DMS 273 (cell line): Measurements from ENCODE around the gene ANKS1B.

Source experiments
- DNase-seq: peaks from one replicate; lab custom pipeline; 2025; ENCODE audit not compliant: unreplicated experiment; lab: John Stamatoyannopoulos, UW

ANKS1B gene

GRCh38 chr12:99223579-99223978, 761.2 kb downstream of the ANKS1B start:
- DNase-seq = no peak

GRCh38 chr12:99213047-99213446, 771.7 kb downstream of the ANKS1B start:
- DNase-seq = no peak

GRCh38 chr12:99212275-99212674, 772.5 kb downstream of the ANKS1B start:
- no peak for DNase-seq

GRCh38 chr12:99205111-99205510, 779.6 kb downstream of the ANKS1B start:
- DNase-seq = no peak

GRCh38 chr12:99201906-99202645, 782.7 kb downstream of the ANKS1B start:
- DNase-seq = no peak

DNA sequence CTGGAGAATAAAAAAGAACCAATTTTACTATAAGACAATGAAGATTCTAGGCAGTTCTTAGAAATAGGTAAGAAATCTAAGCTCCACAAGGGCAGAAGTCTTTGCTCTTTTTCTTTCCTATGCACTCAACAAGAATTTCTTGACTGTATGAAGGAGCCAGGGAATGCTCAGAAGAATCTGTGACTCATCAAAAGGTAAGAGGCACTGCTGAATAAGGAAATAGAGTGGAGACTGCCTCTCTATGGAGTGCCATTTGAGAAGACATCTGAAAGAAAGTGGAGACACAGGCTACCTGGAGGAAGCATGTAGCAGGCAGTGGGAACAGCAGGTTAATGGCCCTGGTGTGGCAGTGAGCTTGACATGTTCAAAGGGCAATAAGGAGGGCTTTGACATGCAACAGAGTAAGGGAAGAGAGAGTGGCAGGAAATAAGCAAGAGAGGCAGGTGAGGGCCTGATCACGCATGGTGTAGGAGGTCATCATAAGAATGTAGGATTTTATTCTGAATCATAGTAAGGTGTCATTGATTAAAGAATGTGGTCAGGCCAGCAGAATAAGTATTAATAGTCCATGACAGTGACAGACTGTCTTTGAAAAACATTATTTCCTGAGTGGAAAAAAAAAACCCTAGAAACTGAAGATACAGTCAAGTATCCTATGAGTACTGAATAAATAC, 783.9 kb downstream of the ANKS1B start:
- no peak for DNase-seq

- DNase-seq = no peak
Measured at GRCh38 chr12:99195474-99195873, 789.3 kb downstream of the ANKS1B start.

DNA sequence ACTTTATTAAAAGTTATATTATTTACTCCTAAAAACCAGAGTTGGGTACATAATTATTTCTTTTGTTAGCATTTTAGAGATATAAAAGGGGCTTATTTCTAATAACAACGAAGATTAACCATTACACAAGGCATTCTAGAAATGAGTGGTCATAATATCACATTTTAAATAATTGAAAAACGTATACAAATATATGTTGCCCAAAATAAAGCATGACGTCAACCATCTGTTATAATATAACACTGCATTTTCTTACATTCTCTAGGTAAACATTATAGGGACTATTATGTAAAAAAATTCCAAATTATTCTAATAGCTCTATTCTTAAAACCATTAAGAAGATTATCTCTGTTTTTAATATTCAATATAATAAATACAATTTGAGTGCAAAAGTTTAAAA, 792.2 kb downstream of the ANKS1B start:
- DNase-seq = no peak

GRCh38 chr12:99176871-99177270, 807.9 kb downstream of the ANKS1B start:
- DNase-seq = no peak

- DNase-seq = no peak
Measured at GRCh38 chr12:99170461-99170860, 814.3 kb downstream of the ANKS1B start.

DNA sequence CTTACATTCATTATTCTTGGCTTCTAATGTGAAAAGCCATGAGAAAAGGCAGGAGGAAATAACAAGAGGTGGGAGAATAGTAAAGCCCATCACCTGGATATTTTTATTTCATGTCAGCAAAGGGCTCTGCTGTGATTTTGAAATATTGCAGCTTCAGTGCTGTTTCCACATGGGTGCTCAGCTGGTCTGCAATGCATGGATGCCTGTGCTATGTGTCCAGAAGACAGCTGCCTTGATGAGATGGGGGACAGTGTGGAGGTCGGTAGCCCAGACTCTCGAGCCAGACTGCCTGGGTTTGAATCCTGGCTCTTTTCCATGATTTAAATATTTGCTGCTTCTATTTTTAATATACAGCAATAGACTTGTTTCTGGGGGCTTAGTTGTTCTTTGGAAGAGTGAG, 814.7 kb downstream of the ANKS1B start:
- no peak for DNase-seq

DNA sequence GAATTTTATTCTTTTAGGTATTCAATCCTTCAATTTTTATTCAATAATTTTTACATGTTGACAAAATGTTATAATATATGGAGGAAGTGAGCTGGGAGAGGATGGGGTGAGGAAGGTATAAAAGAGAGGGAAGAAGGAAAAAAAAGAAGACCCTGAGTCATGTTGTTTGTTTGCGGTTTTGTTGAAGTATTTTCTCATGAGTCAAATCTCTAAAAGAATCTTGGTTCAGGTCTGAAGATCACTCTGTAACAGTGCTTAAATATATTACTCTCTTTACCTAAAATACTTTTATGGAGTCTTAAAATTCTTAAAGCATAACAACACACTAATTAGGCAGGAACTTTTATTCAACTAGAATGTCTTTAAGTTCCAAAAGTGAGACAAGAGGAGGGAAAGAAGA, 826.8 kb downstream of the ANKS1B start:
- no peak for DNase-seq

DNA sequence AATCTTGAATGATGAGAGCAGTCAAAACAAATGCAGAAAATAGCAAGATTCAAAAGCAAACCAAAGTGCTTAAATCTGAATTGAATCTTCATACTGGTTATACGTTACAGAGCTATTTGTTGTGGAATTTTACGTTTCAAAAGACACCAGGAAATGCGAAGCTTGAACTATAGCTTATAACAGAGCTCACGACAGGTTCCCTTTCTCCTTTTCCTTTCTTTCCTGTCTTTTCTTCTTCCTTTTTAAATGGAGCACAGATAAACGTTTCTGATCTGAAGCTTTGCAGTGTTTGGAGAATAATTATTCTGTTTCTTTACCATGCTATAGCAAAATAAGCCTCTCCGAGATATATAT, 829.8 kb downstream of the ANKS1B start:
- DNase-seq = no peak

DNA sequence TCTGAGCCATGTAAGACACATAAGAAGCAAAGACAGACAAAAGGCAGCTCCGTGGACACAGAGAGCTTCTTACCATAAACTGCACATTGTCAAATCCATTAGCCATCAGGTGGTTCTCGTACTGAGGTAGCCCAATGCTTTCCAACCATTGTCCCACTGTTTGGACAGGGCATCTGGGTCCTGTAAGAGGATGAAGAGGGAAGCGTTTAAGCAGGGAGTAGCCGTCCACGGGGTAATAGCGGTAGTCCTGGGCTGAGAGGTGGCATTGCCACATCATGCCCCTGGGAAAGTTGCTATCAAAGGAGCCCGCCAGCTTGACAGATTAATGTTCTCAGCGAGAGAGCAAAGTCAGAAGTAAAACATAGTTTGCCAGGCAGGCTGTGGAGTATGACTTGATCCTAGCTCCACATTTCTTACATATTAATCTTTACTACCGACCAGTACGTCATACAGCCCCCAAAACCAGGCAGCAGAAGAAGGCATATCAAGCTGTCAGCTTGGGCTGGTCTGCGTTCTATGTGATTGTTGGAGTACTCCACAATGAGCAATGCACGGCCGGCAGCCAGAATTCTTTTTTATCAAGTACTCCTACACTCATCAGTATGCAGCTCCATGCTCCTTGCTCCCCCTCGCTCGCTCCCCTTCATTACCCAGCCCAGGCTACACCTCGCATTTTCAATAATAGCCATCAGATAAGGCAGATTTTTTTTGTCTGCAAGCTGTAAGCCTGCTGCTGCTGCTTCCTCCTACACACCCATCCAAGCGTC, 830.3 kb downstream of the ANKS1B start:
- DNase-seq = no peak

DNA sequence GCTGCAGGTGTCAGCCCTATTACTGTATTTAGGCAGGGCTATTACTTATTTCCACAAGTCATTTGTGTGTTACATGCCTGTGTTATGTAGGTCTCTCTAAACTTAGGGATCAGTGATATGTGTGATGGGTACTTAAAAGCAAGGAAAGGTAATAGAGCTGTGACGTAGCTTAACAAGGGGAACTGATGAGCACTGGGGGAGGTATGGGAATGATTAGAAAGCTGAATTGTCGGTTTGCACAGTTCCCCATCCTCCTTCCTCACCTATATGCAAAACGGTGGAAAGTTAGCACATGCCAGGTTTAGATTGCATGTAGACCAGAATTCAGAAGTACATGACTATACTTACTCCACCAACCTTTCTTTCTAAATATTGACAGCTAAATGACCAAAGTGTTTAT, 831.4 kb downstream of the ANKS1B start:
- DNase-seq = no peak

DNA sequence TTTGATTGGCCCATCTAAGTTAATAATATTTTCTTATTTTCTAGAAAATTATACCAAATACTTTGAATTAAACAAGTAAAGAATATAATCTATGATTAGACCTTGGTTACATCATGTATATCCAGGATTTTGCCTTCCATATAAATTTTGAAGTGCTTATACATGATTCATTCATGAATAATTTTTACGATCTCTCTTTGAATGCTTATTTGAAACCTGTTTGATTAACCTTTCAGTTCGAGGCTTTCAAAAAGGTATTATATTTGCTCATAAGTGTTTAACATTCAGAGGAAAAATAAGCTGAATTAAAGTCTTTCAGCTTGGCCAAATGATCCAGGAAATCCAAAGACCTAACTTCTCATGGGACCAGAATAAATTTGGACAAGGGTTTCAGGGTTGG, 832.4 kb downstream of the ANKS1B start:
- DNase-seq = no peak

- no peak for DNase-seq
Measured at GRCh38 chr12:99151744-99152143, 833.0 kb downstream of the ANKS1B start.

GRCh38 chr12:99147130-99147529, 837.6 kb downstream of the ANKS1B start:
- DNase-seq = no peak

- no peak for DNase-seq
Measured at GRCh38 chr12:99146730-99147129, 838.0 kb downstream of the ANKS1B start.

DNA sequence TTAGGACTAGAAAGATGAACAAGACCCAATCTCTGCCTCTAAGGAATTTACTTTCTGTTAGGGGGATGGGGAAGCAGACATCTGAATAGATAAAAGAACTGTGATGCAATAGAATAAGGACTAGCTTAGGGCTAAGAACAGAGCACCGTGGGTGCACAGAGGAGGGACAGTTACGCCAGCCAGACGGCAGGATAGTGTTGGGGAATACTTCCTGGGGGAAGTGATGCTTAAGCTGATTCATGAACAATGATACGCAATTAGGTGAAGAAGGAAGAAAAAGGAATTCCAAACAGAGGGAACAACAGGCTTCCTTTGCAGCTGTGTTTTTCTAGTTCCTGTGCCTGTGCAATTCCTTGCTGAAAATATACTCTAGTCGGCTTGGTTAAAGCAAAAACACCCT, 838.6 kb downstream of the ANKS1B start:
- DNase-seq = no peak

DNA sequence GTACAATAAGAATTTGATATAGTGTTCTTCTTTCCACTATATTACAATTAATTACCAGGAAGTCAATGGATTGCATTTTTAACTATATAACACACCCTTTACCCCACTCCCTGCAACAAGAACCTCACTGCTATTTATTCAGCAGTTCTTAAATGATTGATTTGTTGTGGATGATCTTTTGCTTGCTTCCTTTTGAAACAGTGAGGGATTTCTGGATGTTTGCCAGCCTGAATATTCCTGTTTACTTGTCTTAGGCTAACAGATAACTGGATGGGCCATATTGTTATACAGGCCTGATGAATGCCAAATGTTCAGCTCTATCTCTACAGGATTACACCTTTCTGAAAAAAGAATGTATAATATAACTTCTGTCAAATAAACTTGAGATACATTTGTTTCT, 842.1 kb downstream of the ANKS1B start:
- DNase-seq = no peak
